ENCODE results near the gene ILF3. TPM values are rescaled to one million over a fixed set of nuclear protein-coding genes. Genes with fewer than 3 reads are reported as not detected.

ILF3 gene
- total and polyA plus RNA-seq, 2 donors (not counting 1 experiment from before 2014, with no cell fraction given): 78.4 to 109 TPM

DNA sequence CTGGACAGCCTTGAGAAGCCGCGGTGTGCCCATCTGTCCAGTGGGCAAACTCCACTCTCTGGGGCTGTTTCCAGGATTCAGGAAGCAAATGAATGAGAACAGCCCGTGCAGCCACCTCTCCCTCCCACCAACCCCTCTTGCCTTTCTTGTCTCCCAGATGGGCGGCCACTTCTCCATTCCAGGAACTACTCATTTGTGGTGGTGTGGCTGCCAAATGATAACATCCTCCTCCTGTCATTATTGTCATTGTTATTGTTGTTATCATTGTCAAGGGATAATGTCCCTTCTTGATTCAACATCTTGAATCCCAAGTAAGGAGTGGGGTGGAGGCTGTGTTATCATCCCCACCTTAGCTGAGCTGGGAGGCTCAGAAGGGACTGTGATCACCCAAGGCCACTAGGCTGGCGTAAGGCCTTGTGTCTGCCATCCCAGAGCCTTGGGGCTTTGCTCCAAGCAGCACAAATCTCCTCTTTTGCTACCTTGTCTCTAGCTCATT is 65.4 kb downstream of the ILF3 start:
- DNase-seq (ENCODE audit: low read depth in 2 of 2): no peak
- Histone ChIP-seq H3K27ac (ENCODE audit: insufficient read depth, low read length) (peak overlapping the region; percentile 88), H3K79me2 (ENCODE audit: control insufficient read depth, insufficient read depth, low read length) (peaks cover 62% of the 10 kb centered on the region), H2AFZ (ENCODE audit: low read length) (no peak overlapping the region), H3K36me3 (ENCODE audit: control insufficient read depth, insufficient read depth, low read length) (no peaks in the 10 kb centered on the region), H3K4me3 (replicated peaks in 1 of 4; ENCODE audit: control extremely low read depth in 1 of 4, insufficient read depth in 1 of 4, low read depth in 3 of 4, low read length in 4 of 4) (peak overlapping the region; percentile 69 to 87 (median 78)), H3K4me2 (ENCODE audit: extremely low read depth, insufficient read depth, low read length) (peak overlapping the region; percentile 95), H3K27me3 (ENCODE audit: control insufficient read depth, insufficient read depth, low read length) (no peaks in the 10 kb centered on the region), H3K9me3 (ENCODE audit: control insufficient read depth, insufficient read depth, low read depth, low read length) (no peaks in the 10 kb centered on the region), H4K20me1 (ENCODE audit: control insufficient read depth, extremely low read depth, insufficient read depth, low read length) (no peaks in the 10 kb centered on the region), H3K9ac (ENCODE audit: insufficient read depth, low read length) (peak overlapping the region; percentile 96), H3K4me1 (ENCODE audit: control insufficient read depth, extremely low read depth, insufficient read depth, low read length) (peaks cover 9% of the 10 kb centered on the region)
- TF ChIP-seq EZH2 (IDR thresholded peaks at IDR 0.05; ENCODE audit: low read length, missing control alignments): no peak
- TF ChIP-seq, protein P1, sequence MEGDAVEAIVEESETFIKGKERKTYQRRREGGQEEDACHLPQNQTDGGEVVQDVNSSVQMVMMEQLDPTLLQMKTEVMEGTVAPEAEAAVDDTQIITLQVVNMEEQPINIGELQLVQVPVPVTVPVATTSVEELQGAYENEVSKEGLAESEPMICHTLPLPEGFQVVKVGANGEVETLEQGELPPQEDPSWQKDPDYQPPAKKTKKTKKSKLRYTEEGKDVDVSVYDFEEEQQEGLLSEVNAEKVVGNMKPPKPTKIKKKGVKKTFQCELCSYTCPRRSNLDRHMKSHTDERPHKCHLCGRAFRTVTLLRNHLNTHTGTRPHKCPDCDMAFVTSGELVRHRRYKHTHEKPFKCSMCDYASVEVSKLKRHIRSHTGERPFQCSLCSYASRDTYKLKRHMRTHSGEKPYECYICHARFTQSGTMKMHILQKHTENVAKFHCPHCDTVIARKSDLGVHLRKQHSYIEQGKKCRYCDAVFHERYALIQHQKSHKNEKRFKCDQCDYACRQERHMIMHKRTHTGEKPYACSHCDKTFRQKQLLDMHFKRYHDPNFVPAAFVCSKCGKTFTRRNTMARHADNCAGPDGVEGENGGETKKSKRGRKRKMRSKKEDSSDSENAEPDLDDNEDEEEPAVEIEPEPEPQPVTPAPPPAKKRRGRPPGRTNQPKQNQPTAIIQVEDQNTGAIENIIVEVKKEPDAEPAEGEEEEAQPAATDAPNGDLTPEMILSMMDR (conservative IDR thresholded peaks at IDR 0.05 in 1 of 2, IDR thresholded peaks at IDR 0.05 in 1 of 2; ENCODE audit: low read depth in 1 of 2, low read length in 2 of 2): no peak

- Histone ChIP-seq H3K27ac (ENCODE audit: insufficient read depth, low read length) (no peak overlapping the region), H3K4me1 (ENCODE audit: control insufficient read depth, extremely low read depth, insufficient read depth, low read length) (peaks cover 11% of the 10 kb centered on the region), H3K9ac (ENCODE audit: insufficient read depth, low read length) (no peak overlapping the region), H2AFZ (ENCODE audit: low read length) (no peak overlapping the region), H3K9me3 (ENCODE audit: control insufficient read depth, insufficient read depth, low read depth, low read length) (no peaks in the 10 kb centered on the region), H3K27me3 (ENCODE audit: control insufficient read depth, insufficient read depth, low read length) (no peaks in the 10 kb centered on the region), H3K36me3 (ENCODE audit: control insufficient read depth, insufficient read depth, low read length) (no peaks in the 10 kb centered on the region), H4K20me1 (ENCODE audit: control insufficient read depth, extremely low read depth, insufficient read depth, low read length) (no peaks in the 10 kb centered on the region), H3K79me2 (ENCODE audit: control insufficient read depth, insufficient read depth, low read length) (peaks cover 73% of the 10 kb centered on the region), H3K4me2 (ENCODE audit: extremely low read depth, insufficient read depth, low read length) (no peak overlapping the region), H3K4me3 (replicated peaks in 1 of 4; ENCODE audit: control extremely low read depth in 1 of 4, insufficient read depth in 1 of 4, low read depth in 3 of 4, low read length in 4 of 4) (no peak overlapping the region)
- TF ChIP-seq, protein P1 (conservative IDR thresholded peaks at IDR 0.05 in 1 of 2, IDR thresholded peaks at IDR 0.05 in 1 of 2; ENCODE audit: low read depth in 1 of 2, low read length in 2 of 2): no peak
- no peak for TF ChIP-seq EZH2 (IDR thresholded peaks at IDR 0.05; ENCODE audit: low read length, missing control alignments)
- DNase-seq (ENCODE audit: low read depth in 2 of 2): no peak
Measured at GRCh38 chr19:10720607-10721125, 66.5 kb downstream of the ILF3 start.

DNA sequence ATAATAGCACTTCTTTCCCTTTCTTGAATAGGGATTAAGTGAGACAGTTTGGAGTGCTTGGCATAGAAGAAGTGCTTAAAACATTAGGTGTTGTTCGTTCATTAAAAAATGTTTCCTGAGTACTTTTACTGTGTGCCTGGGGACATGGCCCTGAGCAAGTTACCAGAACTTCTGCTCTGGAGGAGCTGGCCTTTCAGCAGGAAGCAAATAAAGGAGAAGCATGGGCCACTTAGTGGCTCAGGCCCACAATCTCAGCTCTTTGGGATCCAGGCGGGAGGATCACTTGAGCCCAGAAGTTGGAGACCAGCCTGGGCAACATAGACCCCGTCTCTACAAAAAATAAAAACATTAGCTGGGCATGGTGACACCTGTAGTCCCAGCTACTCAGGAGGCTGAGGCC is 69.4 kb downstream of the ILF3 start:
- Histone ChIP-seq H4K20me1 (ENCODE audit: control insufficient read depth, extremely low read depth, insufficient read depth, low read length) (no peaks in the 10 kb centered on the region), H3K79me2 (ENCODE audit: control insufficient read depth, insufficient read depth, low read length) (peaks cover 94% of the 10 kb centered on the region), H3K27me3 (ENCODE audit: control insufficient read depth, insufficient read depth, low read length) (no peaks in the 10 kb centered on the region)

More for the DNA sequence above, 69.4 kb downstream of the ILF3 start:
- Histone ChIP-seq H3K36me3 (ENCODE audit: control insufficient read depth, insufficient read depth, low read length) (no peaks in the 10 kb centered on the region), H3K27ac (ENCODE audit: insufficient read depth, low read length) (no peak overlapping the region), H3K9ac (ENCODE audit: insufficient read depth, low read length) (no peak overlapping the region), H3K4me3 (replicated peaks in 1 of 4; ENCODE audit: control extremely low read depth in 1 of 4, insufficient read depth in 1 of 4, low read depth in 3 of 4, low read length in 4 of 4) (no peak overlapping the region), H3K9me3 (ENCODE audit: control insufficient read depth, insufficient read depth, low read depth, low read length) (no peaks in the 10 kb centered on the region), H3K4me2 (ENCODE audit: extremely low read depth, insufficient read depth, low read length) (no peak overlapping the region), H3K4me1 (ENCODE audit: control insufficient read depth, extremely low read depth, insufficient read depth, low read length) (peaks cover 11% of the 10 kb centered on the region), H2AFZ (ENCODE audit: low read length) (no peak overlapping the region)
- TF ChIP-seq, protein P1 (conservative IDR thresholded peaks at IDR 0.05 in 1 of 2, IDR thresholded peaks at IDR 0.05 in 1 of 2; ENCODE audit: low read depth in 1 of 2, low read length in 2 of 2): no peak
- TF ChIP-seq EZH2 (IDR thresholded peaks at IDR 0.05; ENCODE audit: low read length, missing control alignments): no peak
- DNase-seq (ENCODE audit: low read depth in 2 of 2): no peak
